ENCODE measurements around the gene IRGC. TPM values are rescaled to one million over a fixed set of nuclear protein-coding genes. Genes with fewer than 3 reads are reported as not detected.
A peak's percentile ranks its signal among the peaks of the same experiment; 100 is the strongest.

IRGC gene, protein sequence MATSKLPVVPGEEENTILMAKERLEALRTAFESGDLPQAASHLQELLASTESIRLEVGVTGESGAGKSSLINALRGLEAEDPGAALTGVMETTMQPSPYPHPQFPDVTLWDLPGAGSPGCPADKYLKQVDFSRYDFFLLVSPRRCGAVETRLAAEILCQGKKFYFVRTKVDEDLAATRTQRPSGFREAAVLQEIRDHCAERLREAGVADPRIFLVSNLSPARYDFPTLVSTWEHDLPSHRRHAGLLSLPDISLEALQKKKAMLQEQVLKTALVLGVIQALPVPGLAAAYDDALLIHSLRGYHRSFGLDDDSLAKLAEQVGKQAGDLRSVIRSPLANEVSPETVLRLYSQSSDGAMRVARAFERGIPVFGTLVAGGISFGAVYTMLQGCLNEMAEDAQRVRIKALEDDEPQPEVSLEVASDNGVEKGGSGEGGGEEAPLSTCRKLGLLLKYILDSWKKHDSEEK
- not detected for polyA plus RNA-seq (2013, experiment 1 of 2)
- polyA plus RNA-seq (2013, experiment 2 of 2) = not detected

GRCh38 chr19:43715776-43716175 is at the start of gene IRGC:
IRGC (plus strand) TSS chr19:43716076; CDS start chr19:43718559, 2,483 bp downstream.
- Histone ChIP-seq H3K27ac (ENCODE audit: low read depth, low read length, severe bottlenecking) (no peak within 1 kb of the TSS), H3K9me3 (ENCODE audit: control insufficient read depth, low read length) (no peaks in the 10 kb centered on the region), H3K36me3 (ENCODE audit: control insufficient read depth, insufficient read depth, low read length) (no peaks in the 10 kb centered on the region), H3K4me1 (ENCODE audit: control insufficient read depth, insufficient read depth, low read length, poor library complexity, severe bottlenecking) (no peaks in the 10 kb centered on the region), H3K4me3 (ENCODE audit: extremely low read depth, insufficient read depth, low read length, poor library complexity, severe bottlenecking) (no peak within 1 kb of the TSS)
- 100% methylated on average over 2 of the region's 4 CpGs for WGBS, 2 experiments (ENCODE audit: insufficient coverage in 2 of 2)

GRCh38 chr19:43667126-43667875 is 48.6 kb upstream of the IRGC start:
- H3K36me3 ChIP-seq (ENCODE audit: control insufficient read depth, insufficient read depth, low read length) = peaks cover 36% of the 10 kb centered on the region
- peak overlapping the region; percentile 38 for H3K4me3 ChIP-seq (ENCODE audit: extremely low read depth, insufficient read depth, low read length, poor library complexity, severe bottlenecking)
- H3K4me1 ChIP-seq (ENCODE audit: control insufficient read depth, insufficient read depth, low read length, poor library complexity, severe bottlenecking) = peaks cover 13% of the 10 kb centered on the region
- no peaks in the 10 kb centered on the region for H3K9me3 ChIP-seq (ENCODE audit: control insufficient read depth, low read length)
- WGBS, 2 experiments (ENCODE audit: insufficient coverage in 2 of 2) = 80 to 90% methylated on average over 14 to 21 of the region's 26 CpGs
- no peak overlapping the region for H3K27ac ChIP-seq (ENCODE audit: low read depth, low read length, severe bottlenecking)

DNA sequence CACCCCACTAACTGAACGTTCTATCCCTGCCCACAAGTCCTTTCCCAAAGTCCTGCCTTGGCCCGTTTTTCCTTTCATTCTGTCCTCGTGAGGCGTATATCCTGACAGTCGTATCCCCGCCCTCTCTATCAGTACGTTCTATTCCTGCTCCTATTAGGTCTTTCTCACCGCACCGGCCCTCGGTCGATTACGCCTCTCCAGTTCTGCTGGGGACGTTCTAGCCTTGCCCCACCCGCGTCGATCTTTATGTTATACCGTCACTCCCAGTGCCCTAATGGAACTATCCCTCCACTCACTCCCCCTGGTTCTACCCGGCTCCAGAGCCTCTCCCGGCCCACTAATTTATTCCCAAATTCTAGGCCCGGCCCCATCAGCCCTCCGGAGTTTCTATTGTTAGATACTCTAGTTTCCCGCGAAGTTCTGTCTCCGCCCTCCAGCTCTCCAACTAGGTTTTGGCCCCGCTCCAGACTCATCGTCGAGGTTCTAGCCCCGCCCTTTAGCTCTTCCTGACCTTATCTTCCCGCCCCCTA is 47.9 kb upstream of the IRGC start:
- Histone ChIP-seq H3K9me3 (ENCODE audit: control insufficient read depth, low read length) (no peaks in the 10 kb centered on the region), H3K27ac (ENCODE audit: low read depth, low read length, severe bottlenecking) (peak overlapping the region; percentile 57)
- WGBS, 2 experiments (ENCODE audit: insufficient coverage in 2 of 2) = 28 to 36% methylated on average over 28 to 29 of the region's 29 CpGs

GRCh38 chr19:43668406-43669109 is 47.3 kb upstream of the IRGC start:
- peak overlapping the region; percentile 54 for H3K4me3 ChIP-seq (ENCODE audit: extremely low read depth, insufficient read depth, low read length, poor library complexity, severe bottlenecking)
- peaks cover 13% of the 10 kb centered on the region for H3K4me1 ChIP-seq (ENCODE audit: control insufficient read depth, insufficient read depth, low read length, poor library complexity, severe bottlenecking)
- peaks cover 34% of the 10 kb centered on the region for H3K36me3 ChIP-seq (ENCODE audit: control insufficient read depth, insufficient read depth, low read length)
- H3K9me3 ChIP-seq (ENCODE audit: control insufficient read depth, low read length) = no peaks in the 10 kb centered on the region
- 1 to 2% methylated on average over 39 to 41 of the region's 44 CpGs for WGBS, 2 experiments (ENCODE audit: insufficient coverage in 2 of 2)
- H3K27ac ChIP-seq (ENCODE audit: low read depth, low read length, severe bottlenecking) = peak overlapping the region; percentile 86

More for the DNA sequence above, 47.9 kb upstream of the IRGC start:
- peaks cover 13% of the 10 kb centered on the region for H3K4me1 ChIP-seq (ENCODE audit: control insufficient read depth, insufficient read depth, low read length, poor library complexity, severe bottlenecking)
- peaks cover 36% of the 10 kb centered on the region for H3K36me3 ChIP-seq (ENCODE audit: control insufficient read depth, insufficient read depth, low read length)
- H3K4me3 ChIP-seq (ENCODE audit: extremely low read depth, insufficient read depth, low read length, poor library complexity, severe bottlenecking) = peak overlapping the region; percentile 38

DNA sequence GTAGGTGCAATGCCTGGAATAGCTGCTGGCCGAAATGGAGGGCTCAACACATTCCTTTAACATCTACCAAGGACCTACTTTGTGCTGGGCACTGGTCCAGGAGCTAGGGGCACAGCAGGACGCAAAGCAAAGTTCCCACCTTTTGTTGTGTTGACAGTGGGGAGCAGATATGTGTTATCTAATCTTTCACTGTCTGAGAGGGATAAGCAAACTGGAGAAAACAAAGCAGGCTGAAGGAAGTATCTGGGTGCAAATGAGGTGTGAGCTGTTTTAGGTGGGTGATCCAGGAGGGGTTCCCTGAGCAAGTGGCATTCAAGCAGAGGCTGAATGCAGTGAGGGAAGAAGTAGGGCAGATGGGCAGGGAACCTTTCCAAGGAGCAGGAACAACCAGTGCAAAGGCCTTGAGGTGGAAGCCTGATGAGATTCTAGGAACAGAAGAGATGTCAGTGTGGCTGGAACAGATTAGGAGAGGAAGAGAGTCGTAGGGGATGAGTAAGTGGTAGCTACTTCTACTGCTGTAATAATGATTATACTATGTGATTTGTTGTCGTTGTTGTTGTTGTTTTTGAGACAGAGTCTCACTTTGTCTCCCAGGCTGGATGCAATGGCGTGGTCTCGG is 43.7 kb upstream of the IRGC start:
- WGBS, 2 experiments (ENCODE audit: insufficient coverage in 2 of 2) = 43 to 71% methylated on average over 1 of the region's 6 CpGs
- Histone ChIP-seq H3K4me1 (ENCODE audit: control insufficient read depth, insufficient read depth, low read length, poor library complexity, severe bottlenecking) (peaks cover 24% of the 10 kb centered on the region), H3K4me3 (ENCODE audit: extremely low read depth, insufficient read depth, low read length, poor library complexity, severe bottlenecking) (no peak overlapping the region), H3K9me3 (ENCODE audit: control insufficient read depth, low read length) (no peaks in the 10 kb centered on the region), H3K36me3 (ENCODE audit: control insufficient read depth, insufficient read depth, low read length) (peaks cover 4% of the 10 kb centered on the region), H3K27ac (ENCODE audit: low read depth, low read length, severe bottlenecking) (no peak overlapping the region)

GRCh38 chr19:43673637-43674036 is 42.2 kb upstream of the IRGC start:
- no peaks in the 10 kb centered on the region for H3K36me3 ChIP-seq (ENCODE audit: control insufficient read depth, insufficient read depth, low read length)
- H3K27ac ChIP-seq (ENCODE audit: low read depth, low read length, severe bottlenecking) = no peak overlapping the region
- H3K9me3 ChIP-seq (ENCODE audit: control insufficient read depth, low read length) = no peaks in the 10 kb centered on the region
- 75 to 93% methylated on average over 2 to 3 of the region's 3 CpGs for WGBS, 2 experiments (ENCODE audit: insufficient coverage in 2 of 2)
- peaks cover 25% of the 10 kb centered on the region for H3K4me1 ChIP-seq (ENCODE audit: control insufficient read depth, insufficient read depth, low read length, poor library complexity, severe bottlenecking)
- no peak overlapping the region for H3K4me3 ChIP-seq (ENCODE audit: extremely low read depth, insufficient read depth, low read length, poor library complexity, severe bottlenecking)

GRCh38 chr19:43674183-43674582 is 41.7 kb upstream of the IRGC start:
- Histone ChIP-seq H3K4me1 (ENCODE audit: control insufficient read depth, insufficient read depth, low read length, poor library complexity, severe bottlenecking) (peaks cover 27% of the 10 kb centered on the region), H3K9me3 (ENCODE audit: control insufficient read depth, low read length) (no peaks in the 10 kb centered on the region), H3K4me3 (ENCODE audit: extremely low read depth, insufficient read depth, low read length, poor library complexity, severe bottlenecking) (no peak overlapping the region), H3K36me3 (ENCODE audit: control insufficient read depth, insufficient read depth, low read length) (no peaks in the 10 kb centered on the region), H3K27ac (ENCODE audit: low read depth, low read length, severe bottlenecking) (no peak overlapping the region)
- 94 to 96% methylated on average over 6 to 8 of the region's 8 CpGs for WGBS, 2 experiments (ENCODE audit: insufficient coverage in 2 of 2)

- Histone ChIP-seq H3K36me3 (ENCODE audit: control insufficient read depth, insufficient read depth, low read length) (no peaks in the 10 kb centered on the region), H3K9me3 (ENCODE audit: control insufficient read depth, low read length) (no peaks in the 10 kb centered on the region), H3K4me1 (ENCODE audit: control insufficient read depth, insufficient read depth, low read length, poor library complexity, severe bottlenecking) (peaks cover 27% of the 10 kb centered on the region), H3K27ac (ENCODE audit: low read depth, low read length, severe bottlenecking) (no peak overlapping the region), H3K4me3 (ENCODE audit: extremely low read depth, insufficient read depth, low read length, poor library complexity, severe bottlenecking) (no peak overlapping the region)
- 91 to 94% methylated on average over 1 to 2 of the region's 3 CpGs for WGBS, 2 experiments (ENCODE audit: insufficient coverage in 2 of 2)
These were observed 41.3 kb upstream of the IRGC start for GRCh38 chr19:43674596-43674995.

DNA sequence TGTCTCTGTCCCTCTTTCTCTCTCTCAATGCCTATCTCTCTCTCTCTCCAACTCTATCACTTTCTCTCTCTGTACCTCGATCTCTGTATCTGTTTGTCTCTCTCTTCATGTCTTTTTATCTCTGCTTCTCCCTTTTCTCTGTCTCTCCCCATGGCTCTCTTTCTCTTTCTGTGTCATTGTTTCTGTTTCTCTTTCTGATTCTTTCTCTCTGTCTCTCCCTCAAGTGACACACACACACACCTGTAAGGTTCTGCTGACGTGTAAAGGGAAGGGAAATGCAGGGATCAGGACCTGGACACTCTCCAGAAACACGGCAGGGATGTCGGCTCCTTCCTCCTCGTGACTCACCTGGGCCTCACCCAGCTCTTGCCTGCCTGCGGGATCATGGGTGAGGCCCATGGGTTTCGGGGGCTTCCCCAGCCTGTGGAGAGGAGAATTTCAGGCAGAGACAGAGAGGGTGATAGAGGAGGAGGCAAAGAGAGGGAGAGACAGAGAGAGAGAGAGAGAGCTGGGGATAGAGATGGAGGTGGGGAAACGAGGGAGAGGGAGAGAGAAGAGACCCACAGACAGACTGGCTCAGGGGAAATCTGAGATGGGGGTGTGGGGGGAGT is 40.5 kb upstream of the IRGC start:
- peaks cover 27% of the 10 kb centered on the region for H3K4me1 ChIP-seq (ENCODE audit: control insufficient read depth, insufficient read depth, low read length, poor library complexity, severe bottlenecking)
- 34 to 39% methylated on average over 3 to 4 of the region's 8 CpGs for WGBS, 2 experiments (ENCODE audit: insufficient coverage in 2 of 2)
- H3K27ac ChIP-seq (ENCODE audit: low read depth, low read length, severe bottlenecking) = no peak overlapping the region

More for the DNA sequence above, 40.5 kb upstream of the IRGC start:
- H3K9me3 ChIP-seq (ENCODE audit: control insufficient read depth, low read length) = no peaks in the 10 kb centered on the region
- H3K36me3 ChIP-seq (ENCODE audit: control insufficient read depth, insufficient read depth, low read length) = no peaks in the 10 kb centered on the region
- H3K4me3 ChIP-seq (ENCODE audit: extremely low read depth, insufficient read depth, low read length, poor library complexity, severe bottlenecking) = no peak overlapping the region

All from mesodermal cell (in vitro differentiated cells).